ENCODE measurements around the gene SLC9A3.
A peak's percentile ranks its signal among the peaks of the same experiment; 100 is the strongest.

The SLC9A3 gene

GRCh38 chr5:439181-439580 is 85.1 kb downstream of the SLC9A3 start:
- no peak for TF ChIP-seq CTCF (IDR thresholded peaks at IDR 0.05; ENCODE audit: insufficient read depth, low read length, missing control alignments)
- CTCF ChIA-PET, result interaction anchor here (0.9 to 4.0 kb wide), 4 partner anchors 8 to 122 kb away, joined by 4 to 37 read pairs (median 10); partner anchors contain the start of gene AHRR
- DNase-seq (ENCODE audit: low read depth, low spot score), result no peak
- no peak overlapping the region for H3K4me3 ChIP-seq (ENCODE audit: low read depth, low read length)
- POLR2A ChIA-PET, result no interaction called here

- ChIA-PET POLR2A (no interaction called here), CTCF (interaction anchor here (1.1 to 4.0 kb wide), 6 partner anchors 8 to 120 kb away, joined by 3 to 37 read pairs (median 6); partner anchors contain the start of gene AHRR)
- H3K4me3 ChIP-seq (ENCODE audit: low read depth, low read length), result no peak overlapping the region
- TF ChIP-seq CTCF (IDR thresholded peaks at IDR 0.05; ENCODE audit: insufficient read depth, low read length, missing control alignments), result no peak
- no peak for DNase-seq (ENCODE audit: low read depth, low spot score)
These were observed 85.7 kb downstream of the SLC9A3 start for GRCh38 chr5:438481-438981.

GRCh38 chr5:437281-437771 is 86.9 kb downstream of the SLC9A3 start:
- CTCF ChIA-PET, result interaction anchor here (0.8 to 2.8 kb wide), 10 partner anchors 9 to 121 kb away, joined by 3 to 17 read pairs (median 4); partner anchors contain the start of gene AHRR
- TF ChIP-seq CTCF (IDR thresholded peaks at IDR 0.05; ENCODE audit: insufficient read depth, low read length, missing control alignments), result no peak
- no peak overlapping the region for H3K4me3 ChIP-seq (ENCODE audit: low read depth, low read length)
- POLR2A ChIA-PET, result no interaction called here
- DNase-seq (ENCODE audit: low read depth, low spot score), result no peak

- H3K4me3 ChIP-seq (ENCODE audit: low read depth, low read length), result no peak overlapping the region
- DNase-seq (ENCODE audit: low read depth, low spot score), result no peak
- ChIA-PET POLR2A (no interaction called here), CTCF (interaction anchor here (0.8 to 2.8 kb wide), 9 partner anchors 8 to 120 kb away, joined by 3 to 17 read pairs (median 3); partner anchors contain the start of gene AHRR)
- TF ChIP-seq CTCF (IDR thresholded peaks at IDR 0.05; ENCODE audit: insufficient read depth, low read length, missing control alignments), result no peak
These were observed 87.6 kb downstream of the SLC9A3 start for GRCh38 chr5:436641-436975.

GRCh38 chr5:435961-436640 is 88.1 kb downstream of the SLC9A3 start:
- peak; percentile 58 for TF ChIP-seq CTCF (IDR thresholded peaks at IDR 0.05; ENCODE audit: insufficient read depth, low read length, missing control alignments)
- ChIA-PET CTCF (interaction anchor here (0.8 to 2.8 kb wide), 6 partner anchors 8 to 120 kb away, joined by 3 to 17 read pairs (median 6); partner anchors contain the start of gene AHRR), POLR2A (no interaction called here)
- DNase-seq (ENCODE audit: low read depth, low spot score), result no peak
- no peak overlapping the region for H3K4me3 ChIP-seq (ENCODE audit: low read depth, low read length)

- no peak for DNase-seq (ENCODE audit: low read depth, low spot score)
- ChIA-PET CTCF (interaction anchor here (0.6 to 8.6 kb wide), 7 partner anchors 11 to 127 kb away, joined by 3 to 97 read pairs (median 3); no protein-coding TSS in a partner anchor), POLR2A (no interaction called here)
These were observed 89.0 kb downstream of the SLC9A3 start for GRCh38 chr5:435156-435790.

More at GRCh38 chr5:435156-435790, 89.0 kb downstream of the SLC9A3 start:
- TF ChIP-seq CTCF (IDR thresholded peaks at IDR 0.05; ENCODE audit: insufficient read depth, low read length, missing control alignments), result no peak
- no peak overlapping the region for H3K4me3 ChIP-seq (ENCODE audit: low read depth, low read length)
